ENCODE measurements around the gene DAB2IP.

The DAB2IP gene

DNA sequence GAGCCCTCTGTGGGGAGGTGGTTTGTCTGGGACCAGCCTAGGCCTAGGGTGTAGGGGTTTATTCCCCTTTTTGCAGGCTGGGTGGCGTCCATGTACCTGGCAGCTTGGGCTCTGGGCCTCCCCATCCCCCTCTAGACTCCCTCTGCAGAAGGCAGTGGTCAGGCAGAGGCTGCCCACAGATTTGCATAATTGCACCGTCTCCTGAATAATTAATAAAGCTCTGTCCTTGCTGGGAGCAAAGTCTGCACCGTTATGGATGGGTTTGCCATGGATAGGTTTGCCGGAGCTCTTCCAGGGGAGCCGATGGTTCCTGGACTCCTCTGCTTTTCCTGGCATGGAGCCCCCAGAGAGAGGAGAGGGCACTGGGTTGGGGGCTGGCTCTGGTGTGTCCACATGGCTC, 60.4 kb downstream of the DAB2IP start:
- Histone ChIP-seq H3K4me1 (ENCODE audit: control insufficient read depth, low read length) (0 out of 2 replicates have a peak, but pooled peaks cover 3% of the 10 kb centered on the region), H3K4me2 (ENCODE audit: low read length) (no peak overlapping the region), H3K36me3 (ENCODE audit: control insufficient read depth, low read length) (no peaks in the 10 kb centered on the region), H3K4me3 (ENCODE audit: low read length) (no peak overlapping the region), H3K79me2 (ENCODE audit: control insufficient read depth, low read length) (no peaks in the 10 kb centered on the region), H3F3A (ENCODE audit: control insufficient read depth, insufficient read depth) (no peaks in the 10 kb centered on the region), H3K27ac (ENCODE audit: low read depth, low read length) (no peak overlapping the region), H3K27me3 (ENCODE audit: control insufficient read depth, low read length) (no peaks in the 10 kb centered on the region; the same call in 1 of the 2 replicates), H3K9me3 (ENCODE audit: control insufficient read depth, insufficient read depth, low read length) (no peaks in the 10 kb centered on the region), H4K20me1 (ENCODE audit: control insufficient read depth, insufficient read depth, low read depth, low read length) (no peaks in the 10 kb centered on the region), H3K9me2 (replicated peaks; ENCODE audit: control insufficient read depth, low read length) (no peaks in the 10 kb centered on the region)
- TF ChIP-seq, protein P1, sequence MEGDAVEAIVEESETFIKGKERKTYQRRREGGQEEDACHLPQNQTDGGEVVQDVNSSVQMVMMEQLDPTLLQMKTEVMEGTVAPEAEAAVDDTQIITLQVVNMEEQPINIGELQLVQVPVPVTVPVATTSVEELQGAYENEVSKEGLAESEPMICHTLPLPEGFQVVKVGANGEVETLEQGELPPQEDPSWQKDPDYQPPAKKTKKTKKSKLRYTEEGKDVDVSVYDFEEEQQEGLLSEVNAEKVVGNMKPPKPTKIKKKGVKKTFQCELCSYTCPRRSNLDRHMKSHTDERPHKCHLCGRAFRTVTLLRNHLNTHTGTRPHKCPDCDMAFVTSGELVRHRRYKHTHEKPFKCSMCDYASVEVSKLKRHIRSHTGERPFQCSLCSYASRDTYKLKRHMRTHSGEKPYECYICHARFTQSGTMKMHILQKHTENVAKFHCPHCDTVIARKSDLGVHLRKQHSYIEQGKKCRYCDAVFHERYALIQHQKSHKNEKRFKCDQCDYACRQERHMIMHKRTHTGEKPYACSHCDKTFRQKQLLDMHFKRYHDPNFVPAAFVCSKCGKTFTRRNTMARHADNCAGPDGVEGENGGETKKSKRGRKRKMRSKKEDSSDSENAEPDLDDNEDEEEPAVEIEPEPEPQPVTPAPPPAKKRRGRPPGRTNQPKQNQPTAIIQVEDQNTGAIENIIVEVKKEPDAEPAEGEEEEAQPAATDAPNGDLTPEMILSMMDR (IDR thresholded peaks at IDR 0.05; ENCODE audit: low read depth, low read length, poor library complexity, severe bottlenecking) = no peak
- TF ChIP-seq EZH2phosphoT487 (IDR thresholded peaks at IDR 0.05; ENCODE audit: borderline replicate concordance, low read length) = no peak

DNA sequence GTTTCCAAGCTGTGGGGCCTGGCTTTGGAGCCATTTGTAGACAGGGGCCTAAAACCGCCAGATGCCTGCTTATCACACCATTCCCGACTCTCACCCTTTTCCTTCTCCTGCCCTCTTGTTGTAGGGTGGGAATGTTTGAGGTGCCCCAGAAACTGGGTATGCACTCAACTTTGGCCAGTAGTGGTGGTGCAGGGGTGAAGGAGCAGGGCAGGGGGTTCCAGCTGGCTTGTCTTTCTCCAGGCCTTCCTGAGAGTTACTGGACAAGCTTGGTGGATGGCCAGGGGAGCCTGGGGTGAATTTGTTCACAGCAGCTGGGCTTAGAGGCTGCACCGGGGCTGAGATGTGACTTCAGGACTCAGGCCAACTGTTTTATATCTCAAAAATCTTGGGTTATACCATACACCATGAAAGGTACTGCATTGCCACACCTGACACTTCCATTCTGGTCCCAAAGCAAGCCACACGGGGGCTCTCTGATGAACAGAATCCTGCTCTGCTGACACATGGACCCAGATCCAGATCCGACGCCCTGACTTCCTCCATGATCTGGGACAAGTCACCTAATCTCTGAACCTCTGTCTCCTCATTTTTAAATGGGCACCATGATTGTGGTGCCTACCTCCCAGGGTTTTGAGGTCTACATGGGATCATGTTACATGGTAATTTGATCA, 62.1 kb downstream of the DAB2IP start:
- H3K27me3 ChIP-seq (ENCODE audit: control insufficient read depth, low read length) = no peaks in the 10 kb centered on the region; the same call in 1 of the 2 replicates
- no peaks in the 10 kb centered on the region for H3F3A ChIP-seq (ENCODE audit: control insufficient read depth, insufficient read depth)
- H3K9me3 ChIP-seq (ENCODE audit: control insufficient read depth, insufficient read depth, low read length) = no peaks in the 10 kb centered on the region
- TF ChIP-seq, protein P1 (IDR thresholded peaks at IDR 0.05; ENCODE audit: low read depth, low read length, poor library complexity, severe bottlenecking) = no peak
- no peak for TF ChIP-seq EZH2phosphoT487 (IDR thresholded peaks at IDR 0.05; ENCODE audit: borderline replicate concordance, low read length)
- H3K4me3 ChIP-seq (ENCODE audit: low read length) = no peak overlapping the region
- H3K9me2 ChIP-seq (replicated peaks; ENCODE audit: control insufficient read depth, low read length) = no peaks in the 10 kb centered on the region
- 0 out of 2 replicates have a peak, but pooled peaks cover 3% of the 10 kb centered on the region for H3K4me1 ChIP-seq (ENCODE audit: control insufficient read depth, low read length)
- no peaks in the 10 kb centered on the region for H3K36me3 ChIP-seq (ENCODE audit: control insufficient read depth, low read length)
- H4K20me1 ChIP-seq (ENCODE audit: control insufficient read depth, insufficient read depth, low read depth, low read length) = no peaks in the 10 kb centered on the region
- no peaks in the 10 kb centered on the region for H3K79me2 ChIP-seq (ENCODE audit: control insufficient read depth, low read length)
- H3K4me2 ChIP-seq (ENCODE audit: low read length) = no peak overlapping the region
- no peak overlapping the region for H3K27ac ChIP-seq (ENCODE audit: low read depth, low read length)

DNA sequence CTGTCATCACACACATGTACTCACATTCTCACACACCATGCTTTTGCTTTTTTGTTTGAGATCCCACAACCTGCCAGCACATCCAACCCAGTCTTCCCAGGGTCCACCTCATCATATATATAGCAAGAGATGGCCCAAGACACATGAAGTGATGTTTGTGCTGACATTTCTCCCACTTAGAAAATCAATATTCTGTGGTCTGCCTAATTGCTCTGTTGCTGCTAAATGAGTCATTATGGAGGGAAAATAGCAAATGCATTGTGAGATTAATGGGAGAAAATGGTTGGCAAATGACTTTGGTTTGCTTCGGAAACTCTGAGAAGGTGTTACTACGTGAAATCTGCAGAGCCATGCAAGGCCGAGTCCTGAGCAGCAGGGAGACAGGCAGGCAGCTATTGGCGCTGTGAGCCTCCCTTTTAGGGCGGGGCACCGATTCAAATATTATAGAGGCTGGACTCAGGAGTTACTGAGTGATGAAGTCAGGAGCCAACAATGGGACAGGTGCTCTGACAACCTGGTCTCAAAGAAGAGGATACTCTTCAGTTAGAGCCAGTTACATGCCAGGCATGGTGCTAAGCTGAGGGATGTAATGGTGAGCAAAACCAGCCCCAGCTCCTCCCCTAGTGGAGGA, 62.8 kb downstream of the DAB2IP start:
- H3K27ac ChIP-seq (ENCODE audit: low read depth, low read length) = no peak overlapping the region
- H3K4me2 ChIP-seq (ENCODE audit: low read length) = no peak overlapping the region
- no peaks in the 10 kb centered on the region for H3K36me3 ChIP-seq (ENCODE audit: control insufficient read depth, low read length)
- H4K20me1 ChIP-seq (ENCODE audit: control insufficient read depth, insufficient read depth, low read depth, low read length) = no peaks in the 10 kb centered on the region
- no peaks in the 10 kb centered on the region for H3K9me3 ChIP-seq (ENCODE audit: control insufficient read depth, insufficient read depth, low read length)
- H3K4me3 ChIP-seq (ENCODE audit: low read length) = no peak overlapping the region
- H3F3A ChIP-seq (ENCODE audit: control insufficient read depth, insufficient read depth) = no peaks in the 10 kb centered on the region
- TF ChIP-seq, protein P1 (IDR thresholded peaks at IDR 0.05; ENCODE audit: low read depth, low read length, poor library complexity, severe bottlenecking) = no peak
- no peak for TF ChIP-seq EZH2phosphoT487 (IDR thresholded peaks at IDR 0.05; ENCODE audit: borderline replicate concordance, low read length)
- H3K4me1 ChIP-seq (ENCODE audit: control insufficient read depth, low read length) = 0 out of 2 replicates have a peak, but pooled peaks cover 3% of the 10 kb centered on the region
- H3K27me3 ChIP-seq (ENCODE audit: control insufficient read depth, low read length) = no peaks in the 10 kb centered on the region; the same call in 1 of the 2 replicates
- H3K9me2 ChIP-seq (replicated peaks; ENCODE audit: control insufficient read depth, low read length) = no peaks in the 10 kb centered on the region
- no peaks in the 10 kb centered on the region for H3K79me2 ChIP-seq (ENCODE audit: control insufficient read depth, low read length)
